GM21528 (cell line): Measurements from ENCODE around the gene NR3C2.

ENCODE experiments used
- ATAC-seq: cut with Tn5 transposase; IDR thresholded peaks from one replicate; pipeline ENCODE4 v1.9.1; 2021; ENCODE audit warnings: mild to moderate bottlenecking, moderate library complexity; ENCODE audit not compliant: unreplicated experiment, low FRiP score

NR3C2 gene

GRCh38 chr4:148061141-148061481, 381.1 kb downstream of the NR3C2 start:
- ATAC-seq, result no peak

- ATAC-seq, result no peak
These were observed 381.7 kb downstream of the NR3C2 start for GRCh38 chr4:148060264-148061140.

GRCh38 chr4:148059617-148060180, 382.5 kb downstream of the NR3C2 start:
- ATAC-seq, result no peak

- no peak for ATAC-seq
These were observed 384.0 kb downstream of the NR3C2 start for GRCh38 chr4:148057984-148058859.

GRCh38 chr4:148057516-148057915, 384.7 kb downstream of the NR3C2 start:
- peak; percentile 44 for ATAC-seq

- peak; percentile 91 for ATAC-seq
These were observed 385.3 kb downstream of the NR3C2 start for GRCh38 chr4:148056879-148057278.

GRCh38 chr4:148055844-148056243, 386.4 kb downstream of the NR3C2 start:
- no peak for ATAC-seq

- ATAC-seq, result no peak
These were observed 387.9 kb downstream of the NR3C2 start for GRCh38 chr4:148054275-148054674.

- ATAC-seq, result no peak
These were observed 388.8 kb downstream of the NR3C2 start for GRCh38 chr4:148053298-148054003.

GRCh38 chr4:148052448-148052847, 389.8 kb downstream of the NR3C2 start:
- ATAC-seq, result no peak

GRCh38 chr4:148051403-148051802, 390.8 kb downstream of the NR3C2 start:
- ATAC-seq, result no peak

GRCh38 chr4:148048598-148048997, 393.6 kb downstream of the NR3C2 start:
- ATAC-seq, result no peak

GRCh38 chr4:148044912-148045352, 397.3 kb downstream of the NR3C2 start:
- ATAC-seq, result peak; percentile 98

- ATAC-seq, result peak; percentile 7
These were observed 397.9 kb downstream of the NR3C2 start for GRCh38 chr4:148044089-148044911.

- no peak for ATAC-seq
These were observed 400.4 kb downstream of the NR3C2 start for GRCh38 chr4:148041606-148042329.

GRCh38 chr4:148034813-148035212, 407.4 kb downstream of the NR3C2 start:
- ATAC-seq, result no peak

GRCh38 chr4:148030193-148030873, 411.9 kb downstream of the NR3C2 start:
- no peak for ATAC-seq

GRCh38 chr4:148029781-148030180, 412.4 kb downstream of the NR3C2 start:
- no peak for ATAC-seq
